ENCODE results near the gene PDK3. TPM values are rescaled to one million over a fixed set of nuclear protein-coding genes. Genes with fewer than 3 reads are reported as not detected.

Gene PDK3
- total and polyA plus RNA-seq, 7 experiments from 2014 or later = 17.4 to 44.1 (median 28.7) TPM

DNA sequence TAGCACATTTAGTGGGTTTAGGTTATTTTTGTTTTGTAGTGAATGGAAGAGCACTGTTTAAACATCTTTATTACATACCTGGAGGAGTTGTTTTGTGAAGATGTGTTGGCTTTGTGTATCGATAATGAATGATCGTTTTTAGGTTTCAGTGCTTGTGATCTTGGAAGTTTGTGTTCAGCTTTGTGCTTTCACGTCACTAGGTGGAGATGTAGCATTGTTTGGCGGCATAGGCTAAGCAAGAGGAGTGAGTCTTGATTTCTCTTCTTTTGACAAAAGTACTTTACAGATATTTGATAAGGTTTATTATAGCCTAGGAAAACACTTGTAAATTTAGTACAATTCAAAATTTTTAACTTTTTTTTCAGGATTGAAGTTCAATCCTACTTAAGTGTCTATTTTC lies 50.4 kb downstream of the PDK3 start:
- DNase-seq (no peak), ATAC-seq (no peak)
- Mint-ChIP-seq H3K4me1 (peaks cover 0 to 12% (median 0%) of the 10 kb centered on the region in 7 donors), H3K27me3 (no peaks in the 10 kb centered on the region), H3K9me3 (no peaks in the 10 kb centered on the region), H3K27ac (peak overlapping the region in 1 of 9 donors; percentile 49), H3K4me3 (no peak overlapping the region), H3K36me3 (peaks cover 0 to 18% (median 7%) of the 10 kb centered on the region in 5 donors)
- Histone ChIP-seq H3K9me3 (ENCODE audit: control insufficient read depth in 2 of 3, low read length in 3 of 3) (no peaks in the 10 kb centered on the region), H3K27me3 (ENCODE audit: control insufficient read depth in 2 of 2, insufficient read depth in 2 of 2, low read length in 2 of 2) (no peaks in the 10 kb centered on the region), H3K4me1 (ENCODE audit: control insufficient read depth in 2 of 2, insufficient read depth in 2 of 2, low read length in 2 of 2) (no peaks in the 10 kb centered on the region), H3K36me3 (ENCODE audit: control insufficient read depth in 2 of 3, insufficient read depth in 3 of 3, low read length in 3 of 3) (peaks cover 0 to 6% (median 3%) of the 10 kb centered on the region in 3 experiments), H3K4me3 (ENCODE audit: low read length) (no peak overlapping the region), H3K27ac (ENCODE audit: low read depth, low read length) (no peak overlapping the region)
- intact Hi-C loops (cut with micrococcal nuclease) = no loop called here
- CTCF ChIA-PET = no interaction called here
- POLR2A ChIA-PET = no interaction called here

GRCh38 chrX:24520472-24520871 lies 55.4 kb downstream of the PDK3 start:
- CTCF ChIA-PET = no interaction called here

GRCh38 chrX:24525455-24525854 lies 60.4 kb downstream of the PDK3 start:
- Histone ChIP-seq H3K9me3 (ENCODE audit: control insufficient read depth in 2 of 3, low read length in 3 of 3) (no peaks in the 10 kb centered on the region), H3K4me1 (ENCODE audit: control insufficient read depth in 2 of 2, insufficient read depth in 2 of 2, low read length in 2 of 2) (no peaks in the 10 kb centered on the region), H3K27me3 (ENCODE audit: control insufficient read depth in 2 of 2, insufficient read depth in 2 of 2, low read length in 2 of 2) (no peaks in the 10 kb centered on the region), H3K4me3 (ENCODE audit: low read length) (no peak overlapping the region), H3K27ac (ENCODE audit: low read depth, low read length) (no peak overlapping the region), H3K36me3 (ENCODE audit: control insufficient read depth in 2 of 3, insufficient read depth in 3 of 3, low read length in 3 of 3) (peaks cover 0 to 18% (median 0%) of the 10 kb centered on the region in 3 experiments)
- H3K9me3 Mint-ChIP-seq = no peaks in the 10 kb centered on the region
- H3K27ac Mint-ChIP-seq = no peak overlapping the region
- H3K4me3 Mint-ChIP-seq = no peak overlapping the region
- peaks cover 0 to 2% (median 0%) of the 10 kb centered on the region in 7 donors for H3K4me1 Mint-ChIP-seq
- ATAC-seq (no peak), DNase-seq (no peak)
- no peaks in the 10 kb centered on the region for H3K27me3 Mint-ChIP-seq
- intact Hi-C loops (cut with micrococcal nuclease) = no loop called here
- POLR2A ChIA-PET = no interaction called here
- CTCF ChIA-PET = no interaction called here
- H3K36me3 Mint-ChIP-seq = peaks cover 0 to 21% (median 6%) of the 10 kb centered on the region in 5 donors

More at GRCh38 chrX:24520472-24520871, 55.4 kb downstream of the PDK3 start:
- ATAC-seq (no peak), DNase-seq (no peak)
- Mint-ChIP-seq H3K9me3 (no peaks in the 10 kb centered on the region), H3K27me3 (no peaks in the 10 kb centered on the region), H3K36me3 (peaks cover 0 to 20% (median 5%) of the 10 kb centered on the region in 5 donors), H3K4me1 (peaks cover 0 to 2% (median 0%) of the 10 kb centered on the region in 7 donors), H3K4me3 (no peak overlapping the region), H3K27ac (no peak overlapping the region)
- intact Hi-C loops (cut with micrococcal nuclease) = no loop called here
- H3K27me3 ChIP-seq (ENCODE audit: control insufficient read depth in 2 of 2, insufficient read depth in 2 of 2, low read length in 2 of 2) = no peaks in the 10 kb centered on the region
- H3K9me3 ChIP-seq (ENCODE audit: control insufficient read depth in 2 of 3, low read length in 3 of 3) = no peaks in the 10 kb centered on the region
- no peak overlapping the region for H3K4me3 ChIP-seq (ENCODE audit: low read length)
- H3K27ac ChIP-seq (ENCODE audit: low read depth, low read length) = no peak overlapping the region
- peaks cover 0 to 5% (median 0%) of the 10 kb centered on the region in 3 experiments for H3K36me3 ChIP-seq (ENCODE audit: control insufficient read depth in 2 of 3, insufficient read depth in 3 of 3, low read length in 3 of 3)
- POLR2A ChIA-PET = no interaction called here
- no peaks in the 10 kb centered on the region for H3K4me1 ChIP-seq (ENCODE audit: control insufficient read depth in 2 of 2, insufficient read depth in 2 of 2, low read length in 2 of 2)

DNA sequence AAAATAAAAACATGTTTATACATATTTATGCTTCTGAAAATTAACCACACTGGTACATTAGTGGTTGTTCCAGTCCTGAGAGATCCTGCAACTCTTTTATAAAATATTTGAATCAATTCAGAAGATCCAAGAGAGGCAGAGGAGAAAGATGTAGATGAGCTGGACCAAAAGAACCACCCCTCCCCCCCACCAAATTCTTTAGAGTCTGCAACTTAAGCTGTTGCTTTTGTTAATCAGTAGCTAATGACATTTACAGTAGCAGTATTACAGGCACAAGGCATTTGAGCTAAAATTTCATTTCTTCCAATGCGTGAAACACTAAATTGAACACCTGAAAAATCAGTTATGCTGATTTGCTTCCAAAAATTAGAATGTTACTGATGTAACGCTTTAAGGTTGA lies 61.5 kb downstream of the PDK3 start:
- peaks cover 0 to 25% (median 7%) of the 10 kb centered on the region in 5 donors for H3K36me3 Mint-ChIP-seq
- ChIA-PET CTCF (no interaction called here), POLR2A (no interaction called here)
- H3K4me1 Mint-ChIP-seq = peaks cover 0 to 2% (median 0%) of the 10 kb centered on the region in 7 donors
- DNase-seq = no peak
- no peak overlapping the region for H3K4me3 Mint-ChIP-seq
- Histone ChIP-seq H3K36me3 (ENCODE audit: control insufficient read depth in 2 of 3, insufficient read depth in 3 of 3, low read length in 3 of 3) (peaks cover 0 to 18% (median 0%) of the 10 kb centered on the region in 3 experiments), H3K4me1 (ENCODE audit: control insufficient read depth in 2 of 2, insufficient read depth in 2 of 2, low read length in 2 of 2) (no peaks in the 10 kb centered on the region), H3K27me3 (ENCODE audit: control insufficient read depth in 2 of 2, insufficient read depth in 2 of 2, low read length in 2 of 2) (no peaks in the 10 kb centered on the region), H3K9me3 (ENCODE audit: control insufficient read depth in 2 of 3, low read length in 3 of 3) (no peaks in the 10 kb centered on the region), H3K27ac (ENCODE audit: low read depth, low read length) (no peak overlapping the region), H3K4me3 (ENCODE audit: low read length) (no peak overlapping the region)
- no peaks in the 10 kb centered on the region for H3K27me3 Mint-ChIP-seq
- no peak overlapping the region for H3K27ac Mint-ChIP-seq
- no peaks in the 10 kb centered on the region for H3K9me3 Mint-ChIP-seq
- ATAC-seq = no peak
- intact Hi-C loops (cut with micrococcal nuclease) = no loop called here

- POLR2A ChIA-PET = no interaction called here
- Histone ChIP-seq H3K9me3 (ENCODE audit: control insufficient read depth in 2 of 3, low read length in 3 of 3) (no peaks in the 10 kb centered on the region), H3K27me3 (ENCODE audit: control insufficient read depth in 2 of 2, insufficient read depth in 2 of 2, low read length in 2 of 2) (no peaks in the 10 kb centered on the region), H3K27ac (ENCODE audit: low read depth, low read length) (no peak overlapping the region), H3K36me3 (ENCODE audit: control insufficient read depth in 2 of 3, insufficient read depth in 3 of 3, low read length in 3 of 3) (peaks cover 0 to 16% (median 0%) of the 10 kb centered on the region in 3 experiments), H3K4me1 (ENCODE audit: control insufficient read depth in 2 of 2, insufficient read depth in 2 of 2, low read length in 2 of 2) (no peaks in the 10 kb centered on the region), H3K4me3 (ENCODE audit: low read length) (no peak overlapping the region)
- no peaks in the 10 kb centered on the region for H3K9me3 Mint-ChIP-seq
- DNase-seq (no peak), ATAC-seq (no peak)
- no peaks in the 10 kb centered on the region for H3K27me3 Mint-ChIP-seq
- H3K36me3 Mint-ChIP-seq = peaks cover 0 to 24% (median 6%) of the 10 kb centered on the region in 5 donors
- H3K4me3 Mint-ChIP-seq = no peak overlapping the region
- CTCF ChIA-PET = no interaction called here
- no peak overlapping the region for H3K27ac Mint-ChIP-seq
- H3K4me1 Mint-ChIP-seq = no peaks in the 10 kb centered on the region
- intact Hi-C loops (cut with micrococcal nuclease) = no loop called here
Observed at GRCh38 chrX:24528605-24529004, 63.5 kb downstream of the PDK3 start.

DNA sequence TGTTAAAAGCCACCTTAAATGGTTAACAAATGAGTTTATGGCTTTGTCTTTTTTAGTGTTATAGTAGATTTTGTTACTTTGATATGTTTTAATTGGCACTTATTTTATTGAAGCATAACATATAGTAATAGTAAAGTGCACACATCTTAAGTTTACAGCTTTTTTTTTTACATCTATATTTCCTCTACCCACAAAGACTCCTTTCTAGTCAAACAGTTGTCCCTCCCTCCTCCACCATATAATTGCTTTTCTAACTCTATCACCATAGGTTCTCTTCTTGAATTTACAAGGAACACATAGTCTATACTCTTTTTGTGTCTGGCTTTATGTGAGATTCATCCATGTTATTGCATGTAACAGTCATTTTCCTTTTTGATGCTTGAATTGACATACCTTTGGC lies 71.5 kb downstream of the PDK3 start:
- ATAC-seq (no peak), DNase-seq (no peak)
- H3K27me3 ChIP-seq (ENCODE audit: control insufficient read depth in 2 of 2, insufficient read depth in 2 of 2, low read length in 2 of 2) = no peaks in the 10 kb centered on the region
- Mint-ChIP-seq H3K27me3 (no peaks in the 10 kb centered on the region), H3K9me3 (no peaks in the 10 kb centered on the region), H3K4me3 (no peak overlapping the region), H3K36me3 (peaks cover 4 to 19% (median 13%) of the 10 kb centered on the region in 5 donors), H3K4me1 (peaks cover 0 to 5% (median 0%) of the 10 kb centered on the region in 7 donors), H3K27ac (peak overlapping the region in 1 of 9 donors; percentile 57)
- H3K4me3 ChIP-seq (ENCODE audit: low read length) = no peak overlapping the region
- no peak overlapping the region for H3K27ac ChIP-seq (ENCODE audit: low read depth, low read length)
- no peaks in the 10 kb centered on the region for H3K4me1 ChIP-seq (ENCODE audit: control insufficient read depth in 2 of 2, insufficient read depth in 2 of 2, low read length in 2 of 2)
- ChIA-PET POLR2A (interaction anchor here (0.6 kb wide), 1 partner anchor 30 kb away, joined by 3 read pairs; no protein-coding TSS in a partner anchor), CTCF (interaction anchor here (0.7 kb wide), 1 partner anchor 140 kb away, joined by 3 read pairs; no protein-coding TSS in a partner anchor)
- H3K9me3 ChIP-seq (ENCODE audit: control insufficient read depth in 2 of 3, low read length in 3 of 3) = no peaks in the 10 kb centered on the region
- peaks cover 0 to 8% (median 7%) of the 10 kb centered on the region in 3 experiments for H3K36me3 ChIP-seq (ENCODE audit: control insufficient read depth in 2 of 3, insufficient read depth in 3 of 3, low read length in 3 of 3)
- intact Hi-C loops (cut with micrococcal nuclease) = no loop called here

DNA sequence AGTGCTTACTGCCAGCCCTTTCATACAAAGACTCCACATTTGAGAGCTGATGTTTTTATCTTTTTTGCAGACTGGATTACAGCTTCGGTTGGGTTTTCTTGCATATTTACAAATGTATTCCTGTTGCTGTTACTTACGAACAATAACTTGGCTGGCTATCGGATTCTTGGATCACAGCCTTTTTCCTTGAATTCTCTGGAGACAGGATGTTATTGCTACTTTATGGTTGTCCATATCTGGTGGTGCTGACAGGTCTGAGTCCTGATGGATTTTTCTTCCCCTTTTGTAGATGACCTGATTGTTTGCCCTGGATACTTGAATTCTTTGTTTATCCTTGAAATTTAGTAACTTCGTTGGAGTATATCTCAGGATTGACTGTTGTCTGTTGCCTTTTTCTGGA lies 77.7 kb downstream of the PDK3 start:
- Mint-ChIP-seq H3K4me1 (peaks cover 0 to 5% (median 0%) of the 10 kb centered on the region in 7 donors), H3K9me3 (no peaks in the 10 kb centered on the region), H3K27ac (no peak overlapping the region), H3K4me3 (no peak overlapping the region), H3K27me3 (no peaks in the 10 kb centered on the region), H3K36me3 (peaks cover 0 to 20% (median 13%) of the 10 kb centered on the region in 5 donors)
- no peak overlapping the region for H3K27ac ChIP-seq (ENCODE audit: low read depth, low read length)
- H3K4me1 ChIP-seq (ENCODE audit: control insufficient read depth in 2 of 2, insufficient read depth in 2 of 2, low read length in 2 of 2) = no peaks in the 10 kb centered on the region
- no peak overlapping the region for H3K4me3 ChIP-seq (ENCODE audit: low read length)
- intact Hi-C loops (cut with micrococcal nuclease) = no loop called here
- ChIA-PET POLR2A (no interaction called here), CTCF (no interaction called here)
- H3K36me3 ChIP-seq (ENCODE audit: control insufficient read depth in 2 of 3, insufficient read depth in 3 of 3, low read length in 3 of 3) = peaks cover 0 to 5% (median 0%) of the 10 kb centered on the region in 3 experiments
- H3K9me3 ChIP-seq (ENCODE audit: control insufficient read depth in 2 of 3, low read length in 3 of 3) = no peaks in the 10 kb centered on the region
- H3K27me3 ChIP-seq (ENCODE audit: control insufficient read depth in 2 of 2, insufficient read depth in 2 of 2, low read length in 2 of 2) = no peaks in the 10 kb centered on the region
- ATAC-seq (no peak), DNase-seq (no peak)

Measured in naive thymus-derived CD4-positive, alpha-beta T cell (primary cell).